Trophoblast cell (in vitro differentiated cells and primary cell): ENCODE measurements around the gene CADPS2.

Source experiments
- DNase-seq, 2 donors: peaks; one replicate each; pipeline ENCODE4 v3.0.0-alpha.2; 2016
- H2AFZ ChIP-seq: 2 replicates; pipeline ENCODE4 v1.6.1; 2013; ENCODE audit warnings: low read length, moderate library complexity, mild to moderate bottlenecking; ENCODE audit not compliant: insufficient read depth, poor library complexity
- H2AK5ac ChIP-seq: 2 replicates; pipeline ENCODE4 v1.6.1; 2013; ENCODE audit warnings: mild to moderate bottlenecking, low read length
- H2BK120ac ChIP-seq: 2 replicates; pipeline ENCODE4 v1.6.1; 2013; ENCODE audit warnings: low read length, mild to moderate bottlenecking, moderate library complexity; ENCODE audit not compliant: insufficient read depth, poor library complexity
- H2BK12ac ChIP-seq: 2 replicates; pipeline ENCODE4 v1.6.1; 2013; ENCODE audit warnings: mild to moderate bottlenecking, low read length, moderate library complexity
- H2BK5ac ChIP-seq: 2 replicates; pipeline ENCODE4 v1.6.1; 2013; ENCODE audit warnings: low read length, low read depth, moderate library complexity, mild to moderate bottlenecking; ENCODE audit not compliant: poor library complexity
- H3K14ac ChIP-seq: 2 replicates; pipeline ENCODE4 v1.6.1; 2013; ENCODE audit warnings: mild to moderate bottlenecking, low read length
- H3K18ac ChIP-seq: 2 replicates; pipeline ENCODE4 v1.6.1; 2013; ENCODE audit warnings: mild to moderate bottlenecking, low read length
- H3K23ac ChIP-seq: 2 replicates; pipeline ENCODE4 v1.6.1; 2013; ENCODE audit warnings: low read length
- H3K27ac ChIP-seq: 2 replicates; pipeline ENCODE4 v1.5.1; 2013; ENCODE audit warnings: low read depth, mild to moderate bottlenecking, inconsistent platforms, low read length, moderate library complexity
- H3K27me3 ChIP-seq: 2 replicates; pipeline ENCODE4 v1.6.1; 2013; ENCODE audit warnings: inconsistent platforms, mild to moderate bottlenecking, low read length, moderate library complexity; ENCODE audit not compliant: insufficient read depth
- H3K36me3 ChIP-seq, 2 experiments: 1 replicate in 1 of 2; 2 replicates in 1 of 2; pipeline ENCODE4 v1.6.1; 2013; ENCODE audit warnings: low read length in 2 of 2, mild to moderate bottlenecking in 2 of 2, moderate library complexity in 1 of 2; ENCODE audit not compliant: insufficient read depth in 2 of 2, control insufficient read depth in 1 of 2
- H3K4ac ChIP-seq: 2 replicates; pipeline ENCODE4 v1.6.1; 2013; ENCODE audit warnings: low read depth, mild to moderate bottlenecking, low read length, moderate library complexity
- H3K4me1 ChIP-seq, 2 experiments: 1 replicate in 1 of 2; 2 replicates in 1 of 2; pipeline ENCODE4 v1.6.1; 2013; ENCODE audit warnings: low read length in 2 of 2, mild to moderate bottlenecking in 2 of 2, moderate library complexity in 1 of 2; ENCODE audit not compliant: insufficient read depth in 2 of 2, control insufficient read depth in 1 of 2
- H3K4me2 ChIP-seq: 2 replicates; pipeline ENCODE4 v1.6.1; 2013; ENCODE audit warnings: inconsistent platforms, mild to moderate bottlenecking, low read length, moderate library complexity
- H3K4me3 ChIP-seq: 2 replicates; pipeline ENCODE4 v1.5.1; 2013; ENCODE audit warnings: mild to moderate bottlenecking, low read depth, low read length, inconsistent platforms
- H3K79me1 ChIP-seq: one replicate; pipeline ENCODE4 v1.6.1; 2013; ENCODE audit warnings: low read length
- H3K79me2 ChIP-seq: 2 replicates; pipeline ENCODE4 v1.6.1; 2013; ENCODE audit warnings: low read length, mild to moderate bottlenecking; ENCODE audit not compliant: control insufficient read depth, insufficient read depth, poor library complexity
- H3K9ac ChIP-seq: 2 replicates; pipeline ENCODE4 v1.6.1; 2013; ENCODE audit warnings: mild to moderate bottlenecking, low read length
- H3K9me3 ChIP-seq: 2 replicates; pipeline ENCODE4 v1.6.1; 2013; ENCODE audit warnings: low read depth, mild to moderate bottlenecking, control low read depth, inconsistent platforms, low read length; ENCODE audit not compliant: insufficient read depth
- H4K12ac ChIP-seq: 2 replicates; pipeline ENCODE4 v1.6.1; 2013; ENCODE audit warnings: low read depth, mild to moderate bottlenecking, low read length, moderate library complexity
- H4K8ac ChIP-seq: 2 replicates; pipeline ENCODE4 v1.6.1; 2013; ENCODE audit warnings: low read depth, mild to moderate bottlenecking, low read length, moderate library complexity
- H4K91ac ChIP-seq: one replicate; pipeline ENCODE4 v1.6.1; 2013; ENCODE audit warnings: low read depth, mild to moderate bottlenecking, low read length, moderate library complexity
- WGBS: extraction: QIAGEN DNeasy Blood & Tissue Kit; methylation state at CpG from one replicate; pipeline ENCODE4 v1.1.7; 2013; ENCODE audit warnings: missing lambda C conversion rate; ENCODE audit not compliant: insufficient read length, insufficient coverage; ENCODE audit errors: extremely low coverage; 5-methylcytosine and 5-hydroxymethylcytosine counted together

CADPS2 gene

GRCh38 chr7:122790591-122790990 lies 95.7 kb downstream of the CADPS2 start:
- Histone ChIP-seq H3K4me2 (no peak overlapping the region), H3K36me3 (no peaks in the 10 kb centered on the region), H3K79me1 (peaks cover 3% of the 10 kb centered on the region), H3K23ac (no peak overlapping the region), H3K9ac (no peak overlapping the region), H4K8ac (no peak overlapping the region), H2BK12ac (no peak overlapping the region), H3K18ac (no peak overlapping the region), H3K14ac (no peak overlapping the region), H3K27ac (no peak overlapping the region), H3K4ac (no peak overlapping the region), H3K9me3 (no peaks in the 10 kb centered on the region), H2AFZ (no peak overlapping the region), H2BK5ac (no peak overlapping the region), H3K4me3 (no peak overlapping the region), H4K12ac (no peak overlapping the region), H3K27me3 (no peaks in the 10 kb centered on the region), H2AK5ac (no peak overlapping the region), H3K4me1 (no peaks in the 10 kb centered on the region), H4K91ac (no peak overlapping the region), H3K79me2 (no peaks in the 10 kb centered on the region), H2BK120ac (no peak overlapping the region)
- WGBS, result no CpG with 5 or more reads among the region's 2 CpGs
- peak in 1 of 2 donors; percentile 42 for DNase-seq

GRCh38 chr7:122790132-122790531 lies 96.1 kb downstream of the CADPS2 start:
- no peak overlapping the region for H3K9ac ChIP-seq
- no peak overlapping the region for H4K8ac ChIP-seq
- no peaks in the 10 kb centered on the region for H3K27me3 ChIP-seq
- H2BK120ac ChIP-seq, result no peak overlapping the region
- no peaks in the 10 kb centered on the region for H3K36me3 ChIP-seq
- no peak overlapping the region for H2BK12ac ChIP-seq
- H3K4ac ChIP-seq, result no peak overlapping the region
- H2BK5ac ChIP-seq, result no peak overlapping the region
- H3K4me3 ChIP-seq, result no peak overlapping the region
- no peak overlapping the region for H4K12ac ChIP-seq
- no peak overlapping the region for H3K14ac ChIP-seq
- H3K23ac ChIP-seq, result no peak overlapping the region
- no peaks in the 10 kb centered on the region for H3K4me1 ChIP-seq
- no peaks in the 10 kb centered on the region for H3K9me3 ChIP-seq
- H4K91ac ChIP-seq, result no peak overlapping the region
- H3K79me2 ChIP-seq, result no peaks in the 10 kb centered on the region
- no peak overlapping the region for H3K18ac ChIP-seq
- no CpG with 5 or more reads among the region's 3 CpGs for WGBS
- no peak overlapping the region for H2AK5ac ChIP-seq
- no peak overlapping the region for H3K4me2 ChIP-seq
- H3K79me1 ChIP-seq, result peaks cover 3% of the 10 kb centered on the region
- H3K27ac ChIP-seq, result no peak overlapping the region
- H2AFZ ChIP-seq, result no peak overlapping the region
- peak; percentile 8 to 61 for DNase-seq

- no peak for DNase-seq
- H2BK12ac ChIP-seq, result no peak overlapping the region
- peaks cover 3% of the 10 kb centered on the region for H3K79me1 ChIP-seq
- H3K9ac ChIP-seq, result no peak overlapping the region
- H4K12ac ChIP-seq, result no peak overlapping the region
- no peak overlapping the region for H3K4me3 ChIP-seq
- H4K8ac ChIP-seq, result no peak overlapping the region
- no peak overlapping the region for H2AK5ac ChIP-seq
- no peaks in the 10 kb centered on the region for H3K27me3 ChIP-seq
- H3K79me2 ChIP-seq, result no peaks in the 10 kb centered on the region
- no peak overlapping the region for H4K91ac ChIP-seq
- H3K14ac ChIP-seq, result no peak overlapping the region
- no peak overlapping the region for H3K27ac ChIP-seq
- no peaks in the 10 kb centered on the region for H3K36me3 ChIP-seq
- H2BK5ac ChIP-seq, result no peak overlapping the region
- H3K4ac ChIP-seq, result no peak overlapping the region
- WGBS, result no CpG with 5 or more reads among the region's 1 CpG
- no peaks in the 10 kb centered on the region for H3K4me1 ChIP-seq
- H2BK120ac ChIP-seq, result no peak overlapping the region
- no peak overlapping the region for H3K4me2 ChIP-seq
- no peaks in the 10 kb centered on the region for H3K9me3 ChIP-seq
- no peak overlapping the region for H2AFZ ChIP-seq
- no peak overlapping the region for H3K23ac ChIP-seq
- no peak overlapping the region for H3K18ac ChIP-seq
Observed at GRCh38 chr7:122789156-122789555, 97.1 kb downstream of the CADPS2 start.

GRCh38 chr7:122770686-122771335 lies 115.4 kb downstream of the CADPS2 start:
- Histone ChIP-seq H2BK120ac (no peak overlapping the region), H3K23ac (no peak overlapping the region), H3K27me3 (no peaks in the 10 kb centered on the region), H3K14ac (no peak overlapping the region), H4K8ac (no peak overlapping the region), H3K4me3 (no peak overlapping the region), H2BK12ac (no peak overlapping the region), H2AK5ac (no peak overlapping the region), H3K9ac (no peak overlapping the region), H3K9me3 (no peaks in the 10 kb centered on the region), H3K4me2 (no peak overlapping the region), H3K27ac (no peak overlapping the region), H3K18ac (no peak overlapping the region), H2AFZ (no peak overlapping the region), H3K79me1 (no peaks in the 10 kb centered on the region), H4K91ac (no peak overlapping the region), H2BK5ac (no peak overlapping the region), H4K12ac (no peak overlapping the region), H3K4ac (no peak overlapping the region), H3K79me2 (no peaks in the 10 kb centered on the region), H3K4me1 (no peaks in the 10 kb centered on the region), H3K36me3 (no peaks in the 10 kb centered on the region)
- WGBS, result no CpG with 5 or more reads among the region's 4 CpGs
- DNase-seq, result no peak
